Frontal cortex (tissue), 4 donors: ENCODE results near the gene KIT. TPM values are rescaled to one million over a fixed set of nuclear protein-coding genes. Genes with fewer than 3 reads are reported as not detected.
A peak's percentile ranks its signal among the peaks of the same experiment; 100 is the strongest.
"Not testable (repeated sequence)": the region's sequence is repeated elsewhere in the genome, so short reads cannot be mapped to it uniquely, and the experiment has no call there.

Experiments used
- DNase-seq, 2 donors: peaks; one replicate each; pipeline ENCODE4 v3.0.0; 2012; ENCODE audit warnings: low spot score in 2 of 2
- FAIRE-seq: peaks from 2 replicates; lab custom pipeline; 2012; peaks lifted over from hg19 to GRCh38; lab: Jason Lieb, UNC
- total RNA-seq: library from RNA; depleted of rRNA; stranded (reverse); fragments of >200 nt; gene quantifications from one replicate; pipeline ENCODE4 v1.2.3, GENCODE V29; 2014
- donor health status: control.
- donor health status: control.
- donor health status: control.

KIT gene
- total RNA-seq: 57.9 TPM

DNA sequence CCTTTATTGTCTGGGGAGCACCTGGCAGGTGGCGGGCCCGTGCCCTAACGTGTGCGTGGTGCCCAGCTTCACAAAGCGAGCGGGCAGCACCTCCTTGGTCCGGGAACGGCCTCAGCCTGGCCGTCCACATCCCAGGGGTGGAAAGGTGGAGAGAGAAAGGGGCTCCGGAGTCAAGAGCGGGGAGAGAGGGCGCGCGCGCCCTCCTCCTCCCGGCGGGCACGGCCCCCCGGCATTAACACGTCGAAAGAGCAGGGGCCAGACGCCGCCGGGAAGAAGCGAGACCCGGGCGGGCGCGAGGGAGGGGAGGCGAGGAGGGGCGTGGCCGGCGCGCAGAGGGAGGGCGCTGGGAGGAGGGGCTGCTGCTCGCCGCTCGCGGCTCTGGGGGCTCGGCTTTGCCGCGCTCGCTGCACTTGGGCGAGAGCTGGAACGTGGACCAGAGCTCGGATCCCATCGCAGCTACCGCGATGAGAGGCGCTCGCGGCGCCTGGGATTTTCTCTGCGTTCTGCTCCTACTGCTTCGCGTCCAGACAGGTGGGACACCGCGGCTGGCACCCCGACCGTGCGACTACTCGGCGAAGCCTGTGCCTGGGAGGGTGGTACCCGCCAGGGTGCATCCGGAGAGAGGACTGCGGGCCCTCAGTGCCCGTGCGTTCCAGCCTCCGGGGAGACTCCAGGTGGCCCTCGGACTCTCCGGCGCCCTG, at the start of gene KIT:
TSS of gene KIT (plus strand) at position 407 of the 701 bp plus-strand sequence. CDS start at position 465, 58 bp downstream.
- FAIRE-seq (no peak), DNase-seq (peak; percentile 50 to 53)

DNA sequence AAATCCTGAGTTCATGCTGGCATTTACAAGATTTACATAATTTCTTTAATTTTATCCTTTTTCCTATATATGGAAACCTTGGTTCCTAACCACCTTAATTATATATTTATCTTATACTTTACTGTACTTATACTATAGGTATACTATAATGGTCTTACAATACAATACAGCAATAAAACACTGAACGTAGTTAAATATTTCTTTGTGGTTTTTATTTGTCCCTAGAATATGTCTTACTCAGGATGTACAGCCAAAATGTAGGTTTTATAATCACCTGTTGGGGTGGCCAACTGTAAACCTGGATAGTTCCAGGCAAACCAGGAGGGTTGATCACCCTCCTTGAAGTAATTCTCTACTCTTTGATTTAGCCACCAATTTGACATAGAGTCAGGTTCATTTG, 48.4 kb upstream of the KIT start:
- FAIRE-seq (no peak), DNase-seq (no peak)

DNA sequence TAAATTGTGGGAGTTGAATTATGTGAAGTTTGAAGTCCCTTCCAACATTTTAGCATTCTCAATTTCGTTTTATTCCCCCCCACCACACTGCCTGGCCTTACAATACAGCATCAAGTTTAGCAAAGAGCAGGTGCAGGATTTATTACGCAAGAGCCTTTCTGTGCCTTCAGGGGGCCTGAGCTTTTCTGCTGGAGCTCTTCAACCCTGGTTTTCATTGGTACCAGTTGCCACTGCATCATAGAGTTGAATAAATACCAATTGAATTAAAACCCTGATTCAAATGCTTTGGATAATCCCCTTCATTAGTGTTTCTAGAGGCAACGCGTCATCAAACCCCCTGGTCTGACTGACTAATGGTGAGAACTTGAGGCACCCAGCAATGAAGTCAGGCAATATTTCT, 43.6 kb upstream of the KIT start:
- FAIRE-seq: no peak
- DNase-seq: no peak

DNA sequence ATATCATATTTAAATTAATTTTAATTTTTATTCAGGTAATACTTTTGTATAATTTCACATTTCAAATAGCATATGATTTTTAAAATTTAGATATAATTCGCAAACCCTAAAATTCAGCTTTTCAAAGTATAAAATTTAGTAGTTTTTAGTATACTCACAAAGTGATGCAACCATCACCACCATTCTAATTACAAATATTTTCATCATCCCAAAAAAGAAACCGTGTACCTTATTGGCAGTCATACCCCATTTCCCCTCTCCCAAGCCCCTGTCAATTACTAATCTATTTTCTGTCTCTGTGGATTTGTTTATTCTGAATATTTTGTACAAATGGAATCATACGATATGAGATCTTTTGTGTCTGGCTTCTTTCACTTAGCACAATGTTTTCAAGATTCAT, 37.0 kb upstream of the KIT start:
- FAIRE-seq (no peak), DNase-seq (no peak)

DNA sequence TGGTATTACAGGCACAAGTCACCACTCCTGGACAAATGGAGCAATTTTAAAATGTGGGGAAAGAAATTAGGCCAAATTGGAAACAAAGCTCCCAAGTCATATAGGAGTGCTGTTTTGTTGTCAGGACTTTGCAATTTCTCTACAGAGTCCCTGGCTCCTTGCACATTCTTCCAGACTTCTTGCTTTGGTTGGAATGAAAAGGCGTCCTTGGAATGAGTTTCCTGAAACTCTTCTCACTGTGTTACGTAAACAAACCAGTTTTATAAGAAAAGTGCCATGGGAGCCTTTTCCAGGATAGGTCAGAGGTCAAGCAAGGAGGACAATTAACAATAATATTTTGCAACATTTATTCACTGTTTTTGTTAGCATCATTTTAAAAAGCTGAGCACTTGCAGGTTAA, 32.4 kb upstream of the KIT start:
- no peak for FAIRE-seq
- no peak for DNase-seq

DNA sequence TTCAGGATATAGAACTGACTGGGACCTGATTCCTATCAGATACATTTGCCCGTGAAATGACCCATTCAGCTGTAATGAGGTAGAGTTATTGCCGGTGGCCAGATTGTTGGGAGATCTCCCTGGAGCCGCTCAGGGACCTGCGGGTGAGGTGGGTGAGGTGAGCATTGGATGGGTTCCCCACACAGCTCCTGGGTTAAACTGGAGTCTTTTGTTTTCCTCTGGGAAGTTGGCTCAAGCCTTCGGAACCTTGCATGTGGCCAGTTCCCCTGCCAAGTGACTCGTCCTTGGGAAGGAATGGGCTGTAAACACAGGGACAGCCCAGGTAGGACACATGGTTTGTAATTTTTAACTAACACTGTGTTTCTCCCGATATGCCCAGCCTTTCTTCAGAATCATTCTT, 31.6 kb upstream of the KIT start:
- DNase-seq (no peak), FAIRE-seq (no peak)

DNA sequence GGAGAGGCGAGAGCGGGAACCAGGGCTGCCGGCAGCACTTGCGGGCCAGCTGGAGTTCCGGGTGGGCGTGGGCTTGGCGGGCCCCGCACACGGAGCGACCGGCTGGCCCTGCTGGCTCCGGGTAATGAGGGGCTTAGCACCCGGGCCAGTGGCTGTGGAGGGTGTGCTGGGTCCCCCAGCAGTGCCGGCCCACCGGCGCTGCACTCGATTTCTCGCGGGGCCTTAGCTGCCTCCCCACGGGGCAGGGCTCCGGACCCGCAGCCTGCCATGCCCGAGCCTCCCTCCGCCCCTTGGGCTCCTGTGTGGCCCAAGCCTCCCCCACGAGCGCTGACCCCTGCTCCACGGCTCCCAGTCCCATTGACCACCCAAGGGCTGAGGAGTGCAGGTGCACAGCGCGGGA, 25.2 kb upstream of the KIT start:
- FAIRE-seq: no peak

DNA sequence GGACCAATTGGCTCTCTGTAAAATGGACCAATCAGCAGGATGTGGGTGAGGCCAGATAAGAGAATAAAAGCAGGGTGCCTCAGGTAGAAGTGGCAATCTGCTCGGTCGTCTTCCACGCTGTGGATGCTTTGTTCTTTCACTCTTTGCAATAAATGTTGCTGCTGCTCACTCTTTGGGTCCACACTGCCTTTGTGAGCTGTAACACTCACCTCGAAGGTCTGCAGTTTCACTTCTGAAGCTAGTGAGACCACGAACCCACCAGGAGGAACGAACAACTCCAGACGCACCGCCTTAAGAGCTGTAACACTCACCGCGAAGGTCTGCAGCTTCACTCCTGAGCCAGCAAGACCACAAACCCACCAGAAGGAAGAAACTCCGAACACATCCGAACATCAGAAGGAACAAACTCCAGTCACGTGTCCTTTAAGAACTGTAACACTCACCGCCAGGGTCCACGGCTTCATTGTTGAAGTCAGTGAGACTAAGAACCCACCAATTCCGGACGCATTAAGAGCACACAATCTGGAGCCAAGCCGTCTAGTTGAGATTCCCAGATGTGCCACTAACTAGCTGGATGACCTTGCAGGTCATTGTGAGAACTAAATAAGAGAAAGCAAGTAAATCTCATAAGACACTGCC, 24.5 kb upstream of the KIT start:
- DNase-seq, FAIRE-seq: not testable (repeated sequence)

More for the DNA sequence above, 25.2 kb upstream of the KIT start:
- DNase-seq: no peak

DNA sequence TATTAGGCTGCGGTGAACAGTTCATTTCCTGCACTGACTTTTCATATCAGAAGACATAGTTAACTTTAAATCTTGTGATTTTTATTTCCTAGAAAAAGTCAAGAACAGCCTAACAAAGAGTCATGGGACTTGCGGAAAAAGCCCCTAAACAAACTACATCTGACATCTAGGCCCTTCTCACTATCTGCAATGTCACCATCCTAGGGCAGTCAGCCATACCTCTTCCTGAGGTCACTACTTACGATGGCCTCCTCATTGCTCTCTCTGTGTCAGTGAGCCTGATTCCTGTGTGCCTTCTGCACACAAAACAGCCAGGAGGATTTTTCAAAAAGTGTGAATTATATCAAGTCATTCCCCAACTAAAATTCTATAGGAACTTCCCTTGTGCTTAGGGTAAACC, 22.4 kb upstream of the KIT start:
- DNase-seq (no peak), FAIRE-seq (no peak)

DNA sequence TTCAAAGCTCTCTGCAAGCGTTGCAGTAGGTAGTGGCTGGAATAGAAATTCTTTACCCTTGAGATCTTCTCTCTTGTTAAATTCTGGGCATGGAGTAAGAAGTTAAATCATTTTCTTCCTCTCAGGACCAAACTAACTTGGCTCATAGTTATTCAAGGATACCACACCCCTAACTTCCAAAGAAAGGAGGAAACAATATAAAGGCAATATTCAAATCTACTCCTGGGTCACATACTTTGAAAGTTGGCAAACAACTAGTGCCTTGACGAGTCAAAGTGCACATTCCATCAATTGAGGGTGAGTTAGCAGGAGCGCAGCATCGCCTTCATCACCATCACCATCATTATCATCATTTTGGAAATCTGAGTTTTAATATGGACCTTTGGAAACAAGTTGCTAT, 20.4 kb upstream of the KIT start:
- FAIRE-seq (no peak), DNase-seq (no peak)

DNA sequence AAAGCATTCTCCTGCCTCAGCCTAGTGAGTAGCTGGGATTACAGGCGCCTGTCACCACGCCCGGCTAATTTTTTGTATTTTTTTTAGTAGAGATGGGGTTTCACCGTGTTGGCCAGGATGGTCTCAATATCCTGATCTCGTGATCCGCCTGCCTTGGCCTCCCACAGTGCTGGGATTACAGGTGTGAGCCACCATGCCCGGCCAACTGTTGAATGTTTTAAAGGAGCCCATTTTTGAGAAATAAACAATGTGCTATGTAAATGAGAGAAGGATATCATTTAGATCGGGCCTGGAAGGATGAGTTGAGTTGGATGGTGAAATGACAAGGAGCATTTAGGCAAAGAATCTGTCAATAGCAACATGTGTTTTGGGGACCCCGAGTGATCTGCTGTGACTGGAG, 16.7 kb upstream of the KIT start:
- not testable (repeated sequence) for DNase-seq, FAIRE-seq

DNA sequence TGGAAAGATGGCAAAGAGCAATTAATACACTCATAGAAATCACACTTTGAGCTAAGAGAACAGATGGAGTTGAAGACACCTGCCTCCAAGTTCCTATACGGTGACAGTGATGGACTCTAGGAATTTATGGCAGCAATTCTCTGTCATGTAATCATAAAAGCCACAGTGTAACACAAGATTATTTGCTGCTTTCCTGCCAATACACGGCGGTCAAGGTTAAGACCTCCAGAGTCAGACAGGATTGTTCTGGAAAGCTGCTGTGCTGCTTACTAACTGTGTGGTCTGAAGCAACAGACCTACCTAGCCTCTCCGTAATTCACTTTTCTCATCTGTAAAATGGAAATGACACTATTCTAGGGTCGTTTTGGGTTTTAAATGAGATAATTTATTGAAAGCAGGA, 14.6 kb upstream of the KIT start:
- DNase-seq (no peak), FAIRE-seq (no peak)

DNA sequence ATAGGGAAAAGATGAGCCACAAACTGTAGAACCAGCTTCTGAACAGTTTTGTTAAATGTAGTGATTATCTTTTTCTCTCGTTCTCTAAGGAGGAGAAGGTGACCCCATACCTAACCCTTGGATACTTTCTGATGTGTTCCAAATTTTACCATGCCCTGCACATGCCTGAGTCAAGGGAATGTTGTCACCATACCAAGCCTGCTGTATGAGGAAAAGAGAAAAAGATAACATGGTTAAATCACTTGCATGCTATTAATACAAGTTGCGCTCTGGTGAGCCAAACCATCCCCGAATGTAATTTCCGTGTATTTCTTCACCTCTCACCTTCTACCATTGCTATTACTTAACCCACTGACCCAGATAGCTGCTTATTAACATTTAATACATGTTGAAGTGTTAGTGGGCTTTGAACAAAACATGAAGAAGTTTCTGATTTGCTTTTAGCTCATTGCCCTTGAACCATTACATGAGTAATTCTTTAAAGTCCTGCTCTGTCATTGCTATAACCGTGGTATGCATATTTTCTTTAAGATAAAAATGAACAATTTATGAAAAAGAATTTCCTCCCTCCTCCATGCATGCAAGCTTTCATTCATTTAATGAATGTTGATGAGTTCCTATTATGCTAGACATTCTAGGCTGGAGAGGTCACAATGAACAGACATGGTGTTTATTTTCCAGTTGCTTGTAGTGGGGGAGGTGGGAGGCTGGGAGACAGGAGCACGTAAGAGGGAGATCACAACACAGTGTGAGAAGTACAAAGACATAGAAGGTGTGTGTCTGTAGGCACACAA, 13.6 kb upstream of the KIT start:
- FAIRE-seq (no peak), DNase-seq (no peak)

DNA sequence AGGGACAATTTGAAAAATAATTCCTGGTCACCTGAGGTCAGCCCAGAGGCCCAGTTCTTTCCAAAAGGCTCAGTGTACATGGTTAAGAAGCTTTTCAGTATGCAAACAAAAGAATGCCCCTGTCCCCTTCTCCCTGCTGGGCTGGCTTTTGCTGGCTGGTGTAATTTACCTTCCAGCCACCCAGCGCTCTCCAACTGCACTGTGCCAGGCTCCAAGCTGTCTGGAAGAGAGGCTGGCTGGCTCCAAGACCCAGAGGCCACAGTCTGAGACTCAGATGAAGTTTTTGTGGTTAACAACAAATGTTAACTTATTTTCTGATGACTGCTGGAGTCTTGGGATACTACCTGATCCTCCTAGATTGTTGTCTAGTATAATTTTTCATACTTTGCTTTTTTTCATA, 11.9 kb upstream of the KIT start:
- DNase-seq: no peak

DNA sequence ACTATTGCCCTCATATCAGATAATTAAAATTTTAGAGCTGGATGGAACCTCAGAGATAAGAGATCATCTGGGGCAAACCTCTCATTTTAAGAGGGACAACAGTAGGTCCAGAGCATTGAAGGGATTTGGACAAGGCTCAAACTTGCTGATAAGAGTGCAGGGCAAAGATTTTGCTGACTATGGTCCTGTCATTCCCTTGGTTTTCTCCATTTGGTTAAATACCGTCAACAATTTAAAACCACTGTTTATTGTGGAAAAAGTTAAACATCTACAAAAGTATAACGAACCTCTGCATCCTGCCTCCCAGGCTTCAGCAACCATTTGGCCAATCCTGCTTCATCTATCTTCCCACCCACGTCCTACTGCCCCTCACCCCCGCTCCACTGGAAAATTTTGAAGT, 10.7 kb upstream of the KIT start:
- FAIRE-seq (no peak), DNase-seq (no peak)

More for the DNA sequence above, 11.9 kb upstream of the KIT start:
- FAIRE-seq: no peak

DNA sequence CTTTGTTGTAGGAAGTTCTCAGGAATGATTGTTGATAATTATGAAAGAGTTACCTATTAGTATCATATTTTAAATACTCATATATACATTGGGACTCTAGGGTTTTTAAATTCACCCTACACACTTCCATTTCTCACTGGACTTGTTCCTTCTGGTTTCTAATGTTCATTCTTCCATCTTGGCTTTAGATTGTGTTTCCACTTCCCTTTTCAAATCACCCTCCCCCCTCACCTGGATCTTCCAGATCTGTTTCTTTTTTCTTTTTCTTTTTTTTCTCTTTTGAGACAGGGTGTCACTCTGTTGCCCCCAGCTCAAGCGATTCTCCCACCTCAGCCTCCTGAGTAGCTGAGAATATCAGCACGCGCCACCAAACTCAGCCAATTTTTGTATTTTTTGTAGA, 6.7 kb upstream of the KIT start:
- no peak for FAIRE-seq

DNA sequence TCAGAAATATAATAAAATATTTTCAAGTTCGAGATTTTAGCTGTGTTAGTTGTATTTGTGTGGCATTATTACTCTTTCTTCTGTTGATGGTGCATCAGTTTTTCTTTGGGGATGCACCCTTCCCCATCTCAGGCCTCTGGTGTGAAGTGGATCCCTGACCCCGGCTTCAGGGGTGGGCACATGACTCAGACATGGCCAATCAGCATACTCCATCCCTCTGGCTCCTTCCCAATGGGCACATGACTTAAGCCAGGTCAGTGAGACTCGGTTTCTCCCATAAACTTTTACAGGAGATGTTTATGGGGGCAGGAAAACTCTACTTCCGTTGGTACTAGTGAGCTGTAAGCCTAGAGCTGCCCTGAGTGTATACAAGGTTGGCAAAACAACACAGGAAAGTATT, 3.0 kb upstream of the KIT start:
- DNase-seq: no peak
- no peak for FAIRE-seq

More for the DNA sequence above, 6.7 kb upstream of the KIT start:
- no peak for DNase-seq

DNA sequence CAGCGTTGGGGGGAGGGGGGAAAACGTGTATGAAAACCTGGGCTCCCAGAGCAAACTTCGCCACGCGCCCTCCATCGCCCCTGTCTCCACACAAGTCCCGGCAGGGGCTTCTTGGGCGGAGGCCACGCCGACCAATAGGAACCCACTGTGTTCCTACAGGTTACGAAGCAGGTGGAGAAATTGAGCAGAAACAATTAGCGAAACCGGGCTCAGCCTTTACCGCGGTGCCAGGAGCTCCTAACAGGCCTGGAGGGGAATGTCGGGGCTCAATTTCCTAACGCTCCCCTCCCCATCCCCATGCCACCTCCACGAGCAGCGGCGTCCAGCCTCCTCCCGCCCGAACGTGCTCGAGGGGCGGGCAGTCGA, 589 bp upstream of the KIT start:
- FAIRE-seq (no peak), DNase-seq (no peak)

DNA sequence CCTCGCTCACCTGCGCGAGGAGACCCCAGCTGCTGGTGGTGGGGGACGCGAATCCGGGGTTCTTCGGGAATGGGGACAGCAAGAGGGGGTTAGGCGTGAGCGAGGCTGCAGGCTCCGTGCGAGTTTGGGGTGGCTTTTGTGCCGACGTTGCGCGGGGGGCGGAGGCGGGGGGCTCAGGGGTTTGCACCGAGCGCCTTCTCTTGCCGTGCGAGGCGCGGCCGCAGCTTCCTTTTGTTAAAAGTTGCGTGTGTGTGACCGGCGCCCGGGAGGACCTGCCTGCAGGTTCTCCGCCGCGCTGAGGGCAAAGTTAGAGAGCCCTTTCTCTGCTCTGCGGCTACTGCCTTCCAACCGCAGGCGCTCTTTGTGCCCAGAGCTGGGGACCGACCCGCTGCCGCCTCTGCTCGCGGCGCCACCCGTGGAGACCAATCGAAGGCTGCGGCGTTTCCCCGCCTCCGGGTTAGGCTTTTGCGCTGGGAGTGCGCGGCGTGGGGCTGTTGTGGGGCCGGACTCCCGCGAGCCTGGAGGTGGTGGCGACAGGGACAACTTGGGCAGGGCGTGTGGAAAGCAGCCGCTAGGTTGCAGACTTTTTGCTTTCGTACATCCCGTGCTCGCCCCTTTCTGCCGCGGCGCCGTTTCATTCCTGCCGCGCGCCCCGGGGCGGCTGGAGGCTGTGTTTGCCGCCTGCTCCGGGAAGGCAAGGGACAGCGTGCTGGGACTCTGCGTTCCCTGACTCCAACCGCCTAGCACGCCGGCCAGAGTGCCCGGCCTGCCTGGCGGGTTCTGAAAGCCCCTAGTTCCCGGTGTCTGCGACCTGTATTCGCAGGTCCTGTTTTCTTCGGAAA, 716 bp downstream of the KIT start:
- DNase-seq (peak in 1 of 2 donors; percentile 65), FAIRE-seq (no peak)

DNA sequence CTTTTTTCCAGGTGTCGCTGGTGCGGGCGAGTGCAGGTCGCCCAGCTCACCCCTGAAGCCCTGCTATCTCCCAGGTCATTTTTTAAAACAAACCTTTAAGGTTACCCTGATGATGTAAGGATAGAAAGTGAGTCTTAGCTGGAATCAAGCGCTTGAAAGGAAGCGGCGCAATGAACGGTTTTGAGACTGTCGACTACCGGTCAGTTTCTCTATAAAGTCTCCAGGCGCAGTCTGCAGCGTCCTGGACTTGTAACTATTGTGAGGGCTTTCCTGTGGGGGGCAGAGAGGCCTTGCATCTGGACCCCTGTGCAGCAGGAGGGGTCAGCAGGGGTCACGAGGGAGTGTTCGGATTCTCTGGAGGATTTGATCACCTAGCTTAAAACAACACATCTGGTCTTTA, 1.6 kb downstream of the KIT start:
- no peak for DNase-seq
- no peak for FAIRE-seq
